C4-2B (cell line): ENCODE results near the gene BIRC6.

Experiments used
- H3K27ac ChIP-seq: fragments of 450-650 bp; 2 replicates; pipeline ENCODE4 v1.5.1; 2017
- ZFX ChIP-seq: fragments of 450-650 bp; IDR thresholded peaks from 2 replicates; pipeline ENCODE4 v1.6.1; 2017
- TF ChIP-seq, protein P1 (sequence below): fragments of 450-650 bp; conservative IDR thresholded peaks from 2 replicates; pipeline ENCODE4 v1.5.1; 2017; ENCODE audit warnings: mild to moderate bottlenecking

BIRC6 gene

DNA sequence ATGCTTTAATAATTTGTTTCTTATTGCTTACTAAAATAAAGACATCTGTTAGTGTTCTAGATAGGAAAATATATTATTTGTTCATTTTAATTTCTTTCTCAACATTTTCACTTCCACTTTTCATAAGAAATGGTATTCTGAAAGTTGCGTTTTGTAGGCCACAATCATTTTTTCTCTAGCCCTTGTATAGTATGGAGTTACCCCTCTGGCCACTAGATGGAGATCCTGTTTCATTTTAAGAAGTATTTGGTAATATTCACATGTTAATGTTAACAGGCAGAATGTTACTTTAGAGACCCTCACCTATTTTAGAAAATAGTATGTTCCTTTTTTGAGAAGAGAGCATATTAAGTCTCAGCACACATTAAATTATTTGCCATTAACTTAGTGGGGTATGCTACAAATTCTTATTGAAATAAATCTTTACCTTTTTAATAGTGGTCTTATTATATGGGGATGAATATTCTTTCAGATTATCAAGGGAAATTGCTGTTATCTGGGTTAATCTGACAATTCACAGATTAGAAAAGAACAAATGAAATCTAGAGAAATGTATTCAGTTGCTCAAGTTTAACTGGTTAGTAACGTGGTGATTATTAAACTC lies 197.1 kb downstream of the BIRC6 start:
- no peak overlapping the region for H3K27ac ChIP-seq
- no peak for TF ChIP-seq ZFX
- TF ChIP-seq, protein P1, sequence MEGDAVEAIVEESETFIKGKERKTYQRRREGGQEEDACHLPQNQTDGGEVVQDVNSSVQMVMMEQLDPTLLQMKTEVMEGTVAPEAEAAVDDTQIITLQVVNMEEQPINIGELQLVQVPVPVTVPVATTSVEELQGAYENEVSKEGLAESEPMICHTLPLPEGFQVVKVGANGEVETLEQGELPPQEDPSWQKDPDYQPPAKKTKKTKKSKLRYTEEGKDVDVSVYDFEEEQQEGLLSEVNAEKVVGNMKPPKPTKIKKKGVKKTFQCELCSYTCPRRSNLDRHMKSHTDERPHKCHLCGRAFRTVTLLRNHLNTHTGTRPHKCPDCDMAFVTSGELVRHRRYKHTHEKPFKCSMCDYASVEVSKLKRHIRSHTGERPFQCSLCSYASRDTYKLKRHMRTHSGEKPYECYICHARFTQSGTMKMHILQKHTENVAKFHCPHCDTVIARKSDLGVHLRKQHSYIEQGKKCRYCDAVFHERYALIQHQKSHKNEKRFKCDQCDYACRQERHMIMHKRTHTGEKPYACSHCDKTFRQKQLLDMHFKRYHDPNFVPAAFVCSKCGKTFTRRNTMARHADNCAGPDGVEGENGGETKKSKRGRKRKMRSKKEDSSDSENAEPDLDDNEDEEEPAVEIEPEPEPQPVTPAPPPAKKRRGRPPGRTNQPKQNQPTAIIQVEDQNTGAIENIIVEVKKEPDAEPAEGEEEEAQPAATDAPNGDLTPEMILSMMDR, result peak; percentile 81

DNA sequence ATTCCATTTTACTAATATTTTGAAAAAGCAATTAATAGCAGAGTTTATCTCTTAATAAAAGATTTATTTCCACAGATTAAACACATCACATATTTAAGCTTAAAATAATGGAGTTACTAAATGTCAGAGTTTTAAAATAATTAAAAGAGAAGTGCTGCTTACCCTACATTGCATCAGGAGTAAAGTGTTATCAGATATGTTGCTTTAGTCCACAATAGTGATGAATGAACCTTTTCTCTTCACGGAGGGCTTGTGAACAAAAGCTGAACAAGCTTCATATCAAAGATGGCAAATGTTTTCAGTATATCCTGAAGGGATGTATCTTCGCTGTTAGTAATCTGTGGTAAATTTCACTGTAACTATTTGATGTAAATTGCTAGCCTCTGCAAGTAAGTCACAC lies 201.7 kb downstream of the BIRC6 start:
- no peak overlapping the region for H3K27ac ChIP-seq
- TF ChIP-seq ZFX, result no peak
- TF ChIP-seq, protein P1, result no peak

DNA sequence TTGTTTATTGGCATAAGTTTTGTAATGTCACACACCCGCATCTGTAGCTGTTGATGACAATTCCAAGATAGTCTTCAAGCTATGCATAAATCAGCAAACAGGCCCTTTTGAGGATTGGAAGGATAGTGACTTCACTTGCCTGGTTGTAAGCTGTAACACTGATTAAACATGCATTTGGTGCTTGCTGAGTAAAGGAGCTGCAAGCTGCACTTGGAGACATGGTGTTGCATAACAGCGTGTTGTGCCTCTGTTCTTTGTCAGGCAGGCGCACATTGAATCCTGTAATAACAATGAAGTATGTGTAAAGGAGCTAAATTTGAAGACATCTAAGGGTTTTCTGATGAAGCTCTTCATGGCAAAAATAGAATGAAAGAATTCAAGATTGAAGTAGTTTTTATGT lies 202.3 kb downstream of the BIRC6 start:
- no peak overlapping the region for H3K27ac ChIP-seq
- TF ChIP-seq, protein P1, result no peak
- TF ChIP-seq ZFX, result no peak

DNA sequence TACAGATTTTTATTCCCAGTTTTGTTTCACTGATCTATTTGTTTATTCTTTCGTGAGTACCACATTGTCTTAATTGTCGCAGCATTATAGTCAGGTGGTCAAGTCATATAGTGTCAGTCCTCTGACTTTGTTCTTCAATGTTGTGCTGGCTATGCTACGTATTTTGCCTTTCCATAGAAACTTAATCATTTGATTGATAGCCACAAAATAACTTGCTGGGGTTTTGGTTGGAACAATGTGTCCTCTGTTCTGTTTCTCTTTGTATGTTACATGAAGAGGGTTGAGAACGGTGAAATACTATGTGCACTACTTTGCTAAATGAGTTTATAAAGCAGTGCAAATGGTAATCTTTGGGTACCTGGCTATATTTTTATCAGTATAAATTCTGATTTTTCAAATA lies 206.1 kb downstream of the BIRC6 start:
- no peak overlapping the region for H3K27ac ChIP-seq

DNA sequence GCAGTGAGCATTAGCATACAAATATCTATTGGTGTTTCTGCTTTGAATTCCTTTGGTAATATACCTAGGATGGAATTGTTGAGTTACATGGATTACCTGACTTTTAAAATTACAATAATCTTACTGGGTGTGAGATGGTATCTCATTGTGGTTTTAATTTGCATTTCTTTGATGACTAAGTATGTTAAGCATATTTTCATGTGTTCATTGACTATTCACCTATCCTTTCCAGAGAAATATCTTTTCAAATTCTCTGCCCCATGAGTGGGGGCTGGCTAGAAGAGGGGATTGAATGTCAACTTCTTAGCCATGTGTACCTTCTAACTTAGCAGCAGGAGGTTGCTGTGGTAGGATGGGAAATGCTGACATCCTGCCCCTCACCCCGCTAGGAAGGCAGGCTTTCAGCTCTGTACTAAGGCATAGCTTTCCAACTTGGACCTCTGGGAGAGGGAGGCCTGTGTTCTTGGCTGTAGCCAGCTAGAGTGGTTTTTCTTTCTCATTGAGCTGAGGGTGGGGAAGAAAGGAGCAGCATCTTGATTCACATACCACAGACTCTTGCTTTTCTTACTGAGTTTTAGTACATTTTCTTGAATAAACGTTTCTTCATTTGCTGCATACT lies 207.7 kb downstream of the BIRC6 start:
- TF ChIP-seq, protein P1, result no peak
- TF ChIP-seq ZFX, result no peak
- no peak overlapping the region for H3K27ac ChIP-seq

More for the DNA sequence above, 206.1 kb downstream of the BIRC6 start:
- TF ChIP-seq, protein P1, result no peak
- TF ChIP-seq ZFX, result no peak

DNA sequence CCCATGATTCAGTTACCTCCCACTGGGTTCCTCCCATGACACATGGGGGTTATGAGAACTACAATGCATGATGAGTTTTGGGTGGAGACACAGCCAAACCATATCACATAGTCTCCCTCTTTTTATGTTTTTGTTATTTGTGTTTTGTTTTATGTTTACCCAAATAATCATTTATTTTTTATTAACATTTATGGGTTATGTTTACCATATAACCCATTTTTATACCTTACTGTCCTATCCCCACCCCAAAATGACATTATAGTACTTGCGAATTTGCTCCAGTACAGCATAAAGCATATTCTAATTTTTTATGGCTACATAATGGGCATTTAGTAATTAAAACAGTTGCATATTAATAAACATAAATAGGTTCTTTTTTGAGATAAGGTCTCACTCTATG lies 209.1 kb downstream of the BIRC6 start:
- no peak overlapping the region for H3K27ac ChIP-seq
- TF ChIP-seq ZFX, result no peak
- TF ChIP-seq, protein P1, result no peak

DNA sequence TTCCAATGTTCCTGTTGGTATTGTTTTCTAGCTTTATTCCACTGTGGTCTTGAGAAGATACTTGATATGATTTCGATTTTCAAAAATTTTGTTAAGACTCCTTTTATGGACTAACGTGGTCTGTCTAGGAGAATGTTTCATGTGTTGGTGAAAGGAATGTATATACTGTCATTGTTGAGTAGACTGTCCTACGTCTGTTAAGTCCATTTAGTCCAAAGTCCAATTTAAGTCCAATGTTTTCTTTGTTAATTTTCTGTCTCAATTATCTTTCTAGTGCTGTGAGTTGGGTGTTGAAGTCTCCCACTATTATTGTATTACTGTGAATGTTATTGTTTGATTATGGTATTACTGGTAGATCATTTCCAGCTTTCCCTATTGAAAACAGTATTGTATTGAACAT lies 215.2 kb downstream of the BIRC6 start:
- TF ChIP-seq, protein P1, result no peak
- TF ChIP-seq ZFX, result no peak
- H3K27ac ChIP-seq, result no peak overlapping the region
